ENCODE measurements around the gene DCTN3.

- TF ChIP-seq GATA2 (IDR thresholded peaks at IDR 0.05; ENCODE audit: low read depth, low read length) (no peak), GATA3 (IDR thresholded peaks at IDR 0.05; ENCODE audit: low read depth, low read length) (no peak)
These were observed 20.7 kb downstream of the DCTN3 start for GRCh38 chr9:34599546-34599945.
